Heart left ventricle (tissue), 16 donors: ENCODE data around the gene CPT1A. TPM values are rescaled to one million over a fixed set of nuclear protein-coding genes. Genes with fewer than 3 reads are reported as not detected.

Experiments used
- ATAC-seq, 4 donors: fragments of 200-7000 bp; cut with Tn5 transposase; one replicate each; pipeline ENCODE4 v1.9.1; 2020 to 2022; ENCODE audit warnings: moderate library complexity in 4 of 4, mild to moderate bottlenecking in 3 of 4, moderate number of reproducible peaks in 1 of 4
- DNase-seq, 5 donors: peaks; one replicate each; pipeline ENCODE4 v3.0.0-alpha.2; 2020
- H3K27ac ChIP-seq, 12 donors: fragments of 200-600 bp; sonication (generic) in 4 of 12; one replicate each; pipeline versions ENCODE4 v1.5.0 to v1.8.0; 2016 to 2022; ENCODE audit warnings: mild to moderate bottlenecking in 2 of 12
- H3K27me3 ChIP-seq, 9 donors: fragments of 200-600 bp; sonication (generic) in 2 of 9; one replicate each; pipeline versions ENCODE4 v1.5.1 to v1.8.0; 2016 to 2022; ENCODE audit warnings: mild to moderate bottlenecking in 3 of 9
- H3K36me3 ChIP-seq, 9 donors: fragments of 200-600 bp; sonication (generic) in 2 of 9; one replicate each; pipeline versions ENCODE4 v1.5.0 to v1.8.0; 2018 to 2022; ENCODE audit warnings: mild to moderate bottlenecking in 2 of 9
- H3K4me1 ChIP-seq, 12 donors: fragments of 200-600 bp; sonication (generic) in 4 of 12; one replicate each; pipeline versions ENCODE4 v1.5.0 to v1.8.0; 2016 to 2022; ENCODE audit warnings: mild to moderate bottlenecking in 3 of 12
- H3K4me3 ChIP-seq, 12 donors: fragments of 200-600 bp; sonication (generic) in 4 of 12; one replicate each; pipeline versions ENCODE4 v1.5.0 to v1.8.0; 2017 to 2022; ENCODE audit warnings: mild to moderate bottlenecking in 9 of 12, moderate library complexity in 4 of 12
- H3K9me3 ChIP-seq, 12 donors: fragments of 200-600 bp; sonication (generic) in 4 of 12; one replicate each; pipeline versions ENCODE4 v1.5.0 to v1.8.0; 2016 to 2022; ENCODE audit warnings: mild to moderate bottlenecking in 1 of 12
- CTCF ChIP-seq, 12 donors: fragments of 200-600 bp; sonication (generic) in 4 of 12; IDR thresholded peaks; one replicate each; pipeline versions ENCODE4 v1.5.0 to v1.8.0; 2018 to 2022; ENCODE audit warnings: antibody characterized with exemption in 12 of 12, mild to moderate bottlenecking in 5 of 12
- POLR2A ChIP-seq, 2 donors: fragments of 450-650 bp; IDR thresholded peaks; one replicate each; pipeline ENCODE4 v1.6.1; 2017; ENCODE audit warnings: antibody characterized with exemption in 2 of 2, mild to moderate bottlenecking in 2 of 2, moderate library complexity in 2 of 2
- WGBS, 4 donors: extraction: QIAGEN DNeasy Blood & Tissue Kit in 2 of 4; methylation state at CpG; one replicate each; pipeline versions ENCODE4 v1.1.5 to v1.1.7; 2013 to 2018; 5-methylcytosine and 5-hydroxymethylcytosine counted together
- intact Hi-C, 10 donors: fragments of 100-400 bp; cut with DNase I; formaldehyde crosslinking; loops; one replicate each; pipeline versions ENCODE4 v1.11.1 to v1.14.2; 2022
- polyA plus RNA-seq, 2 donors: library from polyadenylated mRNA; stranded (reverse); fragments of 200-250 nt; gene quantifications; one replicate each; pipeline ENCODE4 v1.2.3, GENCODE V29; 2013
- total RNA-seq, 9 donors: library from RNA; depleted of rRNA in 2 of 9; stranded (reverse); fragments of >200 nt in 2 of 9; fragmentation: NEBNext Ultra II Directional in 3 of 9; extraction: Animal tissue kit (Norgen Biotek cat#: 25700) in 3 of 9; gene quantifications; one replicate each; pipeline versions ENCODE4 v1.1.0 to v1.2.4, GENCODE V29; 2016 to 2023
- donor health status: ischemic (EF 13 %, LVEDD 7.1; RV severe dilation, severe dysfunction).
- donor health status: healthy with polysubstance abuse.
- donor health status: DM: no; HTN: yes; CAD: no.
- donor health status: DM: no; HTN: no; CAD: no.
- donor health status: ischemic (EF 25% LVEDD 6.9; RV normal size, moderate dysfunction).
- donor health status: ischemic (EF 25% LVEDD 5.7; RV mildly dilated, moderate dysfunction).
- donor health status: healthy.
- donor health status: DM: yes; HTN: yes; CAD: no.
- donor health status: ischemic (EF 35%, LVEDD 5.7; RV mildly dilated, moderate dysfunction).
- donor health status: nonischemic (EF 11% LVEDD 7.7; RV severe dilation, severe dysfunction).
- donor health status: DM: yes; HTN: yes; CAD: no.
- donor health status: PGD.
- donor health status: ischemic (EF 29% LVEDD 5.4; RV normal size, mild dysfunction).
- donor health status: nonischemic (EF 23%, LVEDD 6.1; RV moderate dilation, normal function).

The CPT1A gene
- total and polyA plus RNA-seq, 11 donors, result 20.9 to 116 (median 51.6) TPM

GRCh38 chr11:68844801-68845200, 3.1 kb upstream of the CPT1A start:
- DNase-seq (no peak), ATAC-seq (no peak)
- Histone ChIP-seq H3K27me3 (no peaks in the 10 kb centered on the region), H3K36me3 (no peaks in the 10 kb centered on the region), H3K27ac (peak overlapping the region in 3 of 12 donors; percentile 71 to 81 (median 80)), H3K9me3 (no peaks in the 10 kb centered on the region), H3K4me1 (peaks cover 0 to 44% (median 30%) of the 10 kb centered on the region in 12 donors), H3K4me3 (no peak overlapping the region)
- intact Hi-C loops, result loop anchor here in 4 of 10 donors (5.0 kb wide), 4 partner anchors 38 to 58 kb away; partner anchors contain the start of genes IGHMBP2 (in 1 of the 4) and MRPL21 (in 1 of the 4)
- TF ChIP-seq POLR2A (IDR thresholded peaks at IDR 0.05) (no peak), CTCF (IDR thresholded peaks at IDR 0.05) (no peak)
- WGBS, 4 donors, result 83 to 91% (median 88%) methylated on average over 6 of the region's 6 CpGs

DNA sequence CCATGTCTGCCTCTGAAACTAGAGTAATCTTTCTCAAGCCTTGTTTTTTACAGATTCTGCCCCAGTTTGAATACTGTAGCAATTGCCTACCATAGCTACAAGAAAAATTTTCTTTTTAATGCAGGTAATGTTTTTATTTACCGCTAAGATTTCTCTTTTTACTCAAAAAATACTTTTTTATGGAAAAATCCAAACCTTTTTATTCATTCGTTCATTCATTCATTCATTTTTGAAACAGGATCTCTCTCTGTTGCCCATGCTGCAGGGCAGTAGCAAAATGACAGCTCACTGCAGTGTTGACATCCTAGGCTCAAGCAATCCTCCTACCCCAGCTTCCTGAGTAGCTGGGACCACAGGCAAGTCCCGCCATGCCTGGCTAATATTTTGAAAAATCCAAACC, 2.7 kb upstream of the CPT1A start:
- Histone ChIP-seq H3K27ac (peak overlapping the region in 11 of 12 donors; percentile 15 to 97 (median 78)), H3K36me3 (no peaks in the 10 kb centered on the region), H3K4me3 (peak overlapping the region in 10 of 12 donors; percentile 52 to 96 (median 90)), H3K27me3 (no peaks in the 10 kb centered on the region), H3K4me1 (peaks cover 0 to 48% (median 34%) of the 10 kb centered on the region in 12 donors), H3K9me3 (no peaks in the 10 kb centered on the region)
- intact Hi-C loops, result loop anchor here in 4 of 10 donors (5.0 kb wide), 4 partner anchors 37 to 58 kb away; partner anchors contain the start of genes IGHMBP2 (in 1 of the 4) and MRPL21 (in 1 of the 4)
- WGBS, 4 donors, result 74 to 84% (median 77%) methylated on average over 3 of the region's 3 CpGs
- ATAC-seq (no peak), DNase-seq (no peak)
- TF ChIP-seq POLR2A (IDR thresholded peaks at IDR 0.05) (no peak), CTCF (IDR thresholded peaks at IDR 0.05) (no peak)

DNA sequence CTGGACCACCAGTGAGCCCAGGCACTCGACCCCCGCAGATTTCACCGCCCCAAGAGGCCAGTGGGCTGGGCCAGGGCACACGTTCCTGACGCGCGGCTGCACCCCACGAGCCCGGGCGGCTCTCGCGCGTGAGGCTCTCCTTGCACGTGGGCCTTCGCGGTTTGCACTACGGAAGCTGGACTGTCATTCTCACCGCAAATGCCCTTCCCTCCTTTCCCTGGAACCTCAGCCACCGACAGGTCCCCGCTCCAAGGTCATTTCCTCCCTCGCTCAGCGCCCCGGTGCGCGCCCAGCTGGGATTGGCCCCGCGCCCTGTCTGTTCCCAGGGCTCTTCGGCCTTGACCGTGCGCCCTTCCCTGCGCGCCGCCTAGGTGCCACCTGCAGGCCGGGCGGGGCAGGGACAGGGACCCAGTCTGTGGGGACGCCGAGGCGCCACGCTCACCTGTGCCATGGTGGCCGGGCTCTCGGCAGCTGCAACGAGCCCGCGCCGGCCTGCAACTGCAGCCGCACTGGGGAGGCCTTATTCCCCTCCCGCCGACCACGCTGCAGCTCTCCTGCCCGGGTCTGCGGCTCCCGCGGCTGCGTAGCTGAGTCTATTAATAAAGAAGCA, 2.1 kb upstream of the CPT1A start:
- intact Hi-C loops, result loop anchor here in 5 of 10 donors (2.0 to 5.0 kb wide), 5 partner anchors 37 to 58 kb away; partner anchors contain the start of genes IGHMBP2 (in 1 of the 5) and MRPL21 (in 1 of the 5)
- DNase-seq (peak; percentile 85 to 93 (median 88)), ATAC-seq (peak; percentile 51 to 75 (median 70))
- no peaks in the 10 kb centered on the region for H3K36me3 ChIP-seq
- peak overlapping the region in 11 of 12 donors; percentile 15 to 97 (median 78) for H3K27ac ChIP-seq
- peak; percentile 42 to 73 (median 62) for TF ChIP-seq CTCF (IDR thresholded peaks at IDR 0.05)
- TF ChIP-seq POLR2A (IDR thresholded peaks at IDR 0.05), result no peak
- H3K9me3 ChIP-seq, result no peaks in the 10 kb centered on the region
- peaks cover 0 to 50% (median 35%) of the 10 kb centered on the region in 12 donors for H3K4me1 ChIP-seq
- no peaks in the 10 kb centered on the region for H3K27me3 ChIP-seq
- peak overlapping the region in 11 of 12 donors; percentile 2 to 96 (median 90) for H3K4me3 ChIP-seq
- 2 to 4% (median 3%) methylated on average over 39 to 54 of the region's 54 CpGs for WGBS, 4 donors

DNA sequence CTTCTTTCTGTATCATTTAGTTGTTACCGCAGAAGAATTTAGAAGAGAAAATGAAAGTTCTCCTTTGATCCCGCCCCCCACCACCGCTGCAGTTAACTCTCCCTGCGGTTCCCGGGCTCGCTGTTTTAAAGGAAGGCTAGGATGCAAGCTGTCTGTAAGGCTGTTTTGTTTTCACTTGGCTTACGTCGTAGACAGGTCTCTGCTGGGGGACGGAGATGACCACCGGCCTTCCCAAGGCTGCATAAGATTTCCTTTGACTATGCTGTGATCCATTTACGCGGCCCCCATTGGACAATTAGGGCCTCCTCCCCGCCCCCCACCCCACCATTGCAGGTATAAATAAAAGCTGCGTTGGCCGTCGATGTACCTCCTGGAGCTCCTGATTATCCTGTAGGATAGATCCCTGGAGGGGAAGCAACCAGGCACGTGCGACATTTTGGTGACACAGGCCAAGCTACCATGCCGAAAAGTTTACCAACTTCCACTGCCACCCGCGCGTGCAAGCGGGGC, 1.4 kb upstream of the CPT1A start:
- TF ChIP-seq CTCF (IDR thresholded peaks at IDR 0.05), result no peak
- Histone ChIP-seq H3K9me3 (no peaks in the 10 kb centered on the region), H3K4me1 (peaks cover 4 to 57% (median 42%) of the 10 kb centered on the region in 12 donors), H3K27ac (peak overlapping the region in 10 of 12 donors; percentile 15 to 97 (median 74)), H3K27me3 (no peaks in the 10 kb centered on the region), H3K4me3 (peak overlapping the region in 10 of 12 donors; percentile 52 to 96 (median 90)), H3K36me3 (no peaks in the 10 kb centered on the region)
- 33 to 38% (median 37%) methylated on average over 19 to 23 of the region's 23 CpGs for WGBS, 4 donors
- DNase-seq (peak in 1 of 5 donors; percentile 42), ATAC-seq (no peak)
- intact Hi-C loops, result loop anchor here in 5 of 10 donors (2.0 to 5.0 kb wide), 5 partner anchors 36 to 59 kb away; partner anchors contain the start of genes IGHMBP2 (in 1 of the 5) and MRPL21 (in 1 of the 5)
